Smooth muscle cell (in vitro differentiated cells): ENCODE results near the gene SAP30BP. TPM values are rescaled to one million over a fixed set of nuclear protein-coding genes. Genes with fewer than 3 reads are reported as not detected.

Experiments
- DNase-seq: peaks from one replicate; lab custom pipeline; 2025; ENCODE audit not compliant: unreplicated experiment; lab: John Stamatoyannopoulos, UW
- H2AFZ ChIP-seq: fragments of 200-600 bp; sonication (generic); 2 replicates; pipeline ENCODE4 v1.6.0; 2016; ENCODE audit warnings: antibody characterized with exemption, low read depth, mild to moderate bottlenecking
- H3F3A ChIP-seq: fragments of 200-600 bp; sonication (generic); 2 replicates; pipeline ENCODE4 v1.6.0; 2017; ENCODE audit warnings: antibody characterized with exemption, low read depth
- H3K27ac ChIP-seq: fragments of 200-600 bp; sonication (generic); 2 replicates; pipeline ENCODE4 v1.5.1; 2016; ENCODE audit warnings: low read depth, mild to moderate bottlenecking
- H3K27me3 ChIP-seq: fragments of 200-600 bp; sonication (generic); 2 replicates; pipeline ENCODE4 v1.6.1; 2016; ENCODE audit warnings: low read depth, mild to moderate bottlenecking
- H3K36me3 ChIP-seq: fragments of 200-600 bp; sonication (generic); 2 replicates; pipeline ENCODE4 v1.5.1; 2016; ENCODE audit warnings: low read depth
- H3K4me1 ChIP-seq: fragments of 200-600 bp; sonication (generic); 2 replicates; pipeline ENCODE4 v1.5.1; 2016; ENCODE audit warnings: low read depth
- H3K4me2 ChIP-seq: fragments of 200-600 bp; sonication (generic); 2 replicates; pipeline ENCODE4 v1.6.0; 2016; ENCODE audit warnings: mild to moderate bottlenecking
- H3K4me3 ChIP-seq: fragments of 200-600 bp; sonication (generic); 2 replicates; pipeline ENCODE4 v1.5.1; 2016; ENCODE audit warnings: mild to moderate bottlenecking
- H3K79me2 ChIP-seq: fragments of 200-600 bp; sonication (generic); 2 replicates; pipeline ENCODE4 v1.6.0; 2016; ENCODE audit warnings: low read depth, mild to moderate bottlenecking
- H3K9ac ChIP-seq: fragments of 200-600 bp; sonication (generic); 2 replicates; pipeline ENCODE4 v1.6.0; 2016; ENCODE audit warnings: low read depth
- H3K9me3 ChIP-seq: fragments of 200-600 bp; sonication (generic); replicated peaks from 2 replicates; pipeline ENCODE4 v1.5.1; 2016; ENCODE audit warnings: low read depth
- H4K20me1 ChIP-seq: fragments of 200-600 bp; sonication (generic); 2 replicates; pipeline ENCODE4 v1.6.0; 2016; ENCODE audit warnings: low read depth
- CTCF ChIP-seq: fragments of 200-600 bp; sonication (generic); IDR thresholded peaks from 2 replicates; pipeline ENCODE4 v1.5.1; 2017; ENCODE audit warnings: borderline replicate concordance, mild to moderate bottlenecking, antibody characterized with exemption; ENCODE audit not compliant: insufficient read depth, poor library complexity, severe bottlenecking
- WGBS: methylation state at CpG from one replicate; pipeline ENCODE4 v1.1.7; 2016; ENCODE audit warnings: low lambda C conversion rate; 5-methylcytosine and 5-hydroxymethylcytosine counted together
- polyA plus RNA-seq: library from polyadenylated mRNA; unstranded; fragments of >200 nt; fragmentation: Nextera tagmentation; extraction: Ambion mirVana; gene quantifications from 2 replicates; pipeline ENCODE4 v1.2.1, GENCODE V29; 2016
- total RNA-seq: library from RNA; depleted of rRNA; stranded (reverse); fragments of >200 nt; gene quantifications from 2 replicates; pipeline ENCODE4 v1.2.3, GENCODE V29; 2014

SAP30BP gene
- total and polyA plus RNA-seq, 2 experiments from 2014 or later = 75.4 to 135 TPM

- H3K4me3 ChIP-seq = no peak overlapping the region
- H3K36me3 ChIP-seq = no peaks in the 10 kb centered on the region
- H2AFZ ChIP-seq = no peak overlapping the region
- no peaks in the 10 kb centered on the region for H4K20me1 ChIP-seq
- 75% methylated on average over 17 of the region's 17 CpGs for WGBS
- no peaks in the 10 kb centered on the region for H3F3A ChIP-seq
- H3K9me3 ChIP-seq = no peaks in the 10 kb centered on the region
- H3K27me3 ChIP-seq = no peaks in the 10 kb centered on the region
- H3K79me2 ChIP-seq = no peaks in the 10 kb centered on the region
- TF ChIP-seq CTCF = no peak
- no peak for DNase-seq
- H3K4me2 ChIP-seq = no peak overlapping the region
- H3K4me1 ChIP-seq = no peaks in the 10 kb centered on the region
- peak overlapping the region; percentile 93 for H3K9ac ChIP-seq
- H3K27ac ChIP-seq = peak overlapping the region; percentile 97
Observed at GRCh38 chr17:75645889-75646637, 21.1 kb upstream of the SAP30BP start.

GRCh38 chr17:75646638-75646992 is 20.5 kb upstream of the SAP30BP start:
- Histone ChIP-seq H3K27ac (peak overlapping the region; percentile 97), H3K4me2 (no peak overlapping the region), H3K36me3 (no peaks in the 10 kb centered on the region), H3K27me3 (no peaks in the 10 kb centered on the region), H3K79me2 (no peaks in the 10 kb centered on the region), H3K9me3 (no peaks in the 10 kb centered on the region), H2AFZ (no peak overlapping the region), H3K4me1 (no peaks in the 10 kb centered on the region), H4K20me1 (no peaks in the 10 kb centered on the region), H3K9ac (peak overlapping the region; percentile 93), H3F3A (no peaks in the 10 kb centered on the region), H3K4me3 (no peak overlapping the region)
- over 99% methylated on average over 6 of the region's 6 CpGs for whole genome bisulfite sequencing
- TF ChIP-seq CTCF = no peak
- no peak for DNase-seq

GRCh38 chr17:75647061-75647460 is 20.1 kb upstream of the SAP30BP start:
- Histone ChIP-seq H4K20me1 (no peaks in the 10 kb centered on the region), H3K79me2 (no peaks in the 10 kb centered on the region), H3K27ac (peak overlapping the region; percentile 97), H3F3A (no peaks in the 10 kb centered on the region), H3K4me3 (no peak overlapping the region), H3K36me3 (no peaks in the 10 kb centered on the region), H3K4me1 (no peaks in the 10 kb centered on the region), H3K4me2 (no peak overlapping the region), H2AFZ (no peak overlapping the region), H3K9ac (peak overlapping the region; percentile 93), H3K27me3 (no peaks in the 10 kb centered on the region), H3K9me3 (no peaks in the 10 kb centered on the region)
- WGBS = 99% methylated on average over 7 of the region's 7 CpGs
- no peak for DNase-seq
- no peak for TF ChIP-seq CTCF

- WGBS = 96% methylated on average over 7 of the region's 7 CpGs
- no peak for DNase-seq
- H3F3A ChIP-seq = no peaks in the 10 kb centered on the region
- H4K20me1 ChIP-seq = no peaks in the 10 kb centered on the region
- H3K27me3 ChIP-seq = no peaks in the 10 kb centered on the region
- no peaks in the 10 kb centered on the region for H3K36me3 ChIP-seq
- H3K4me3 ChIP-seq = no peak overlapping the region
- TF ChIP-seq CTCF = no peak
- no peaks in the 10 kb centered on the region for H3K9me3 ChIP-seq
- no peaks in the 10 kb centered on the region for H3K4me1 ChIP-seq
- no peaks in the 10 kb centered on the region for H3K79me2 ChIP-seq
- no peak overlapping the region for H2AFZ ChIP-seq
- no peak overlapping the region for H3K4me2 ChIP-seq
- H3K9ac ChIP-seq = no peak overlapping the region
- H3K27ac ChIP-seq = no peak overlapping the region
Observed at GRCh38 chr17:75647921-75648320, 19.2 kb upstream of the SAP30BP start.
